Endothelial cell of umbilical vein (primary cell): ENCODE results near the gene NELFA. TPM values are rescaled to one million over a fixed set of nuclear protein-coding genes. Genes with fewer than 3 reads are reported as not detected.

Experiments
- BruUV-seq: library from RNA; stranded (reverse); fragments of 400-500 nt; replicated peaks from 2 replicates; lab custom pipeline; 2021; lab: Mats Ljungman, UMichigan
- CTCF ChIA-PET: fragments of 300-600, 350-600 bp; sonication (Branson Sonifier 250); formaldehyde crosslinking; loops from one replicate; lab custom pipeline; 2021; ENCODE audit warnings: antibody characterized with exemption, inconsistent platforms; lab: Charles Lee
- POLR2A ChIA-PET: fragments of 300-600, 350-600 bp; sonication (Branson Sonifier 250); formaldehyde crosslinking; loops from one replicate; lab custom pipeline; 2021; ENCODE audit warnings: antibody characterized with exemption, inconsistent platforms; lab: Charles Lee
- DNase-seq: peaks from one replicate; pipeline ENCODE4 v3.0.0-alpha.2; 2011; ENCODE audit warnings: low read depth, low spot score
- FAIRE-seq: peaks from 2 replicates; lab custom pipeline; 2011; peaks lifted over from hg19 to GRCh38; lab: Jason Lieb, UNC
- H2AFZ ChIP-seq: 2 replicates; pipeline ENCODE4 v1.6.0; 2012; ENCODE audit warnings: low read depth, low read length, control low read depth, inconsistent platforms
- H3K27ac ChIP-seq: 2 replicates; pipeline ENCODE4 v1.5.1; 2011; ENCODE audit warnings: low read depth, mild to moderate bottlenecking, control low read depth, low read length, moderate library complexity; ENCODE audit not compliant: insufficient read depth
- H3K27me3 ChIP-seq, 2 experiments: 2 replicates each; pipeline versions ENCODE4 v1.6.0 to v1.6.1; 2011; ENCODE audit warnings: low read length in 2 of 2, mixed read lengths in 1 of 2; ENCODE audit not compliant: control insufficient read depth in 2 of 2, insufficient read depth in 2 of 2
- H3K36me3 ChIP-seq, 2 experiments: 2 replicates in 1 of 2; 3 replicates in 1 of 2; pipeline ENCODE4 v1.5.1; 2011; ENCODE audit warnings: low read length in 2 of 2, mild to moderate bottlenecking in 1 of 2, moderate library complexity in 1 of 2; ENCODE audit not compliant: control insufficient read depth in 2 of 2, insufficient read depth in 2 of 2; ENCODE audit errors: extremely low read depth in 1 of 2
- H3K4me1 ChIP-seq: 3 replicates; pipeline ENCODE4 v1.5.1; 2011; ENCODE audit warnings: mild to moderate bottlenecking, low read length; ENCODE audit not compliant: control insufficient read depth, insufficient read depth; ENCODE audit errors: extremely low read depth
- H3K4me2 ChIP-seq: 2 replicates; pipeline ENCODE4 v1.6.1; 2011; ENCODE audit warnings: low read length, control low read depth, mixed read lengths; ENCODE audit not compliant: insufficient read depth
- H3K4me3 ChIP-seq, 3 experiments: fragments of 200-600 bp in 1 of 3; sonication (generic), shearing (Covaris generic) in 1 of 3; replicated peaks in 1 of 3; 2 replicates each; pipeline ENCODE4 v1.5.1; 2011 to 2016; ENCODE audit warnings: control low read depth in 3 of 3, low read length in 3 of 3, mild to moderate bottlenecking in 2 of 3, inconsistent platforms in 1 of 3, low read depth in 1 of 3, moderate library complexity in 1 of 3; ENCODE audit not compliant: insufficient read depth in 1 of 3
- H3K79me2 ChIP-seq: 2 replicates; pipeline ENCODE4 v1.6.0; 2012; ENCODE audit warnings: low read length, inconsistent platforms; ENCODE audit not compliant: control insufficient read depth, insufficient read depth
- H3K9ac ChIP-seq: replicated peaks from 2 replicates; pipeline ENCODE3; 2011; ENCODE audit warnings: low read length, control low read depth; ENCODE audit not compliant: insufficient read depth; ENCODE audit errors: extremely low read depth
- H3K9me1 ChIP-seq: replicated peaks from 3 replicates; pipeline ENCODE4 v1.6.0; 2011; ENCODE audit warnings: mild to moderate bottlenecking, low read length; ENCODE audit not compliant: control insufficient read depth, insufficient read depth; ENCODE audit errors: extremely low read depth
- H3K9me3 ChIP-seq: replicated peaks from 2 replicates; pipeline ENCODE4 v1.5.1; 2012; ENCODE audit warnings: low read length, inconsistent platforms; ENCODE audit not compliant: control insufficient read depth, insufficient read depth
- H4K20me1 ChIP-seq: replicated peaks from 2 replicates; pipeline ENCODE3; 2011; ENCODE audit warnings: mild to moderate bottlenecking, low read length; ENCODE audit not compliant: control insufficient read depth, insufficient read depth; ENCODE audit errors: extremely low read depth
- CTCF ChIP-seq, 2 donors: IDR thresholded peaks; 1 replicate in 1 of 2; 2 replicates in 1 of 2; pipeline ENCODE4 v1.5.1; 2011; ENCODE audit warnings: low read length in 2 of 2, mild to moderate bottlenecking in 2 of 2, moderate library complexity in 2 of 2, control low read depth in 1 of 2, inconsistent platforms in 1 of 2, low read depth in 1 of 2; ENCODE audit not compliant: insufficient read depth in 1 of 2; ENCODE audit errors: extremely low read depth in 1 of 2
- EZH2 ChIP-seq: IDR thresholded peaks from 2 replicates; pipeline ENCODE4 v1.6.1; 2012; ENCODE audit warnings: borderline replicate concordance, low read depth, mild to moderate bottlenecking, moderate library complexity, low read length, inconsistent platforms; ENCODE audit not compliant: severe bottlenecking
- FOS ChIP-seq: IDR thresholded peaks from 2 replicates; pipeline ENCODE4 v1.6.1; 2011; ENCODE audit warnings: mild to moderate bottlenecking, low read length, moderate library complexity, borderline replicate concordance; ENCODE audit not compliant: insufficient read depth
- GATA2 ChIP-seq: IDR thresholded peaks from 2 replicates; pipeline ENCODE4 v1.7.0; 2011; ENCODE audit warnings: low read depth, mild to moderate bottlenecking, moderate library complexity, mixed read lengths, low read length; ENCODE audit not compliant: insufficient read length, insufficient read depth
- JUN ChIP-seq: IDR thresholded peaks from 2 replicates; pipeline ENCODE4 v1.6.1; 2011; ENCODE audit warnings: borderline replicate concordance, low read depth; ENCODE audit not compliant: insufficient read length, insufficient read depth
- MAX ChIP-seq: IDR thresholded peaks from 2 replicates; pipeline ENCODE4 v1.6.1; 2011; ENCODE audit not compliant: insufficient read depth, insufficient read length
- MYC ChIP-seq: IDR thresholded peaks from one replicate; pipeline ENCODE4 v1.6.1; 2011; ENCODE audit warnings: mild to moderate bottlenecking, low read depth, low read length
- POLR2A ChIP-seq: IDR thresholded peaks from 2 replicates; pipeline ENCODE4 v1.6.1; 2012; ENCODE audit warnings: low read depth, mild to moderate bottlenecking, control low read depth, low read length
- POLR2AphosphoS5 ChIP-seq: IDR thresholded peaks from 2 replicates; pipeline ENCODE4 v1.6.1; 2012; ENCODE audit warnings: low read depth, mild to moderate bottlenecking, control low read depth, low read length, moderate library complexity; ENCODE audit not compliant: insufficient read depth
- dilution Hi-C: fragments of 300-500 bp; cut with MboI; formaldehyde crosslinking; loops from one replicate; pipeline ENCODE4 v1.15.0; 2019; ENCODE audit warnings: low sequenced_read_pairs; ENCODE audit not compliant: extremely low pct_ligation_motif_present
- intact Hi-C: fragments of 100-400 bp; cut with micrococcal nuclease; formaldehyde crosslinking; loops from one replicate; pipeline ENCODE4 v1.10.0; 2022
- polyA plus RNA-seq, 4 experiments: library from polyadenylated mRNA; depleted of rRNA in 3 of 4; stranded (reverse) in 3 of 4; unstranded in 1 of 4; fragments of >200 nt; gene quantifications; 2 replicates each; pipeline versions ENCODE4 v1.2.1 to v1.2.3, GENCODE V29; 2011 to 2012; ENCODE audit warnings: missing spikeins in 1 of 4
- total RNA-seq: library from RNA; stranded (reverse); gene quantifications from 2 replicates; pipeline ENCODE4 v1.2.3, GENCODE V29; 2021

Gene NELFA
- total and polyA plus RNA-seq, 2 donors (not counting 3 experiments of a cell fraction or from before 2014, with no cell fraction given), result 22.8 to 30.3 TPM

GRCh38 chr4:2057382-2058065 lies 48.8 kb upstream of the NELFA start:
- POLR2A ChIA-PET, result no interaction called here
- Histone ChIP-seq H2AFZ (no peak overlapping the region), H3K9me1 (no peaks in the 10 kb centered on the region), H3K27ac (no peak overlapping the region), H3K36me3 (no peaks in the 10 kb centered on the region), H3K27me3 (peaks cover 30 to 45% of the 10 kb centered on the region in 2 experiments), H3K9me3 (no peaks in the 10 kb centered on the region), H3K4me2 (no peak overlapping the region), H3K4me1 (no peaks in the 10 kb centered on the region), H3K79me2 (no peaks in the 10 kb centered on the region), H3K9ac (no peak overlapping the region), H4K20me1 (no peaks in the 10 kb centered on the region), H3K4me3 (no peak overlapping the region)
- intact Hi-C loops (no loop called here), dilution Hi-C loops (no loop called here)
- no peak for FAIRE-seq
- TF ChIP-seq EZH2 (no peak), MAX (no peak), FOS (no peak), CTCF (IDR thresholded peaks at IDR 0.05; ENCODE audit: extremely low read depth in 1 of 2, insufficient read depth in 1 of 2, low read depth in 1 of 2, low read length in 2 of 2) (no peak), POLR2AphosphoS5 (no peak), JUN (no peak), MYC (no peak), POLR2A (no peak), GATA2 (no peak)
- CTCF ChIA-PET, result interaction anchor here (0.9 to 1.4 kb wide), 2 partner anchors 9 to 48 kb away, joined by 3 read pairs; no protein-coding TSS in a partner anchor
- no TSS peak for BruUV-seq
- DNase-seq, result no peak
